NCI-H1105 (cell line): ENCODE results near the gene FHIP1A.
A peak's percentile ranks its signal among the peaks of the same experiment; 100 is the strongest.
"Not testable (repeated sequence)": the region's sequence is repeated elsewhere in the genome, so short reads cannot be mapped to it uniquely, and the experiment has no call there.

Source experiments
- DNase-seq: peaks from one replicate; lab custom pipeline; 2025; lab: John Stamatoyannopoulos, UW

FHIP1A gene

GRCh38 chr4:151408630-151409469 is at the start of gene FHIP1A:
Gene FHIP1A (plus strand): TSS chr4:151409176. CDS start chr4:151566260, 157,084 bp downstream.
- DNase-seq = peak; percentile 69

GRCh38 chr4:151359576-151359975 is 49.4 kb upstream of the FHIP1A start:
- DNase-seq = no peak

- DNase-seq = no peak
Measured at GRCh38 chr4:151361126-151361525, 47.9 kb upstream of the FHIP1A start.

- no peak for DNase-seq
Measured at GRCh38 chr4:151361966-151362365, 47.0 kb upstream of the FHIP1A start.

GRCh38 chr4:151362404-151363164 is 46.4 kb upstream of the FHIP1A start:
- DNase-seq = peak; percentile 59

GRCh38 chr4:151376540-151376939 is 32.4 kb upstream of the FHIP1A start:
- DNase-seq = no peak

- DNase-seq = no peak
Measured at GRCh38 chr4:151389311-151389710, 19.7 kb upstream of the FHIP1A start.

GRCh38 chr4:151389799-151390198 is 19.2 kb upstream of the FHIP1A start:
- DNase-seq = not testable (repeated sequence)

GRCh38 chr4:151395873-151396272 is 13.1 kb upstream of the FHIP1A start:
- DNase-seq = no peak

GRCh38 chr4:151400343-151400742 is 8.6 kb upstream of the FHIP1A start:
- DNase-seq = no peak

GRCh38 chr4:151401739-151402138 is 7.2 kb upstream of the FHIP1A start:
- no peak for DNase-seq

GRCh38 chr4:151402145-151402865 is 6.7 kb upstream of the FHIP1A start:
- DNase-seq = no peak

GRCh38 chr4:151403656-151404055 is 5.3 kb upstream of the FHIP1A start:
- DNase-seq = no peak

GRCh38 chr4:151404802-151405201 is 4.2 kb upstream of the FHIP1A start:
- DNase-seq = not testable (repeated sequence)

- DNase-seq = no peak
Measured at GRCh38 chr4:151407018-151407417, 2.0 kb upstream of the FHIP1A start.

- no peak for DNase-seq
Measured at GRCh38 chr4:151407466-151408379, 1.3 kb upstream of the FHIP1A start.

GRCh38 chr4:151408380-151408629 is 671 bp upstream of the FHIP1A start:
- DNase-seq = no peak

GRCh38 chr4:151409470-151410313 is 716 bp downstream of the FHIP1A start:
- no peak for DNase-seq

- DNase-seq = no peak
Measured at GRCh38 chr4:151415978-151416377, 7.0 kb downstream of the FHIP1A start.

- no peak for DNase-seq
Measured at GRCh38 chr4:151417164-151417571, 8.2 kb downstream of the FHIP1A start.
